Transverse colon (tissue), 4 donors: ENCODE measurements around the gene STXBP5.

Experiments used
- CTCF ChIP-seq, 5 experiments: fragments of 200-600 bp in 3 of 5; fragments of 450-650 bp in 2 of 5; sonication (generic) in 3 of 5; IDR thresholded peaks; 1 replicate in 2 of 5; 2 replicates in 3 of 5; pipeline ENCODE4 v1.5.1; 2016 to 2017; ENCODE audit warnings: antibody characterized with exemption in 5 of 5, inconsistent platforms in 3 of 5, mild to moderate bottlenecking in 2 of 5, moderate library complexity in 1 of 5
- EP300 ChIP-seq: sonication (generic); formaldehyde crosslinking; IDR thresholded peaks from one replicate; pipeline ENCODE4 v1.6.1; 2017; ENCODE audit warnings: antibody characterized with exemption, low read depth
- POLR2A ChIP-seq: fragments of 450-650 bp; IDR thresholded peaks from one replicate; pipeline ENCODE4 v1.6.1; 2016; ENCODE audit warnings: antibody characterized with exemption, mild to moderate bottlenecking, moderate library complexity
- POLR2AphosphoS5 ChIP-seq, 3 donors: sonication (generic); formaldehyde crosslinking; IDR thresholded peaks; one replicate each; pipeline ENCODE4 v1.6.1; 2016; ENCODE audit warnings: antibody characterized with exemption in 3 of 3

DNA sequence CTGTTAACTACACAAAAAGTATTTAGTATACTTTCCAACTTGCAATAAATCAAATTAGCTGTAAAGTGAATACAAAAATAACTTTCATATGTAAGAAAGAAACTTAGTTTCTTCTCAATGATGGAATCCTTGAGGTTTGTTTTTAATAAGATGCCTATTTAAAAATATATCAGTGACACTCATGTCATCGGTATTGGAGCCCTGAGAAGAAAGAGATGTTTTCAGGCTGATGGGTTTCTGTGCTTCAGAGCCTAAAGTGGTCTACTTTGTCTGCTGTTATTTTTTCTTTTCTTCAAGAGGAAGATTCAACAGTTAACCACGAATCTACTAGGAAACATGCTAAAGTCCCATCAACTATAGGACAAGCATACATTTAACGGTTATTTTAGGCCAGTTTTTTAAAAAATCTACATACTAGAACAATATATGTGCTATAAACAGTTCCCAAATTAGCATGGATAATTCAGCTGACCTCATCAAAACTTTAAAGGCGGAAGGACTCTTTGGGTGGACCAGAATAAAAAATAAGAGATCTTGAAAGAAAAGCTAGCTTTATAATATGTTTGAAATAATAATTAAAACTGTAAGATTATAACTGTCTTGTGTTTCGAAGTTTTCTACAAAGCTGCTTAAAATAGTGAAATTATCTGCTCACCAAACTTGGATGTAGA, 157.2 kb downstream of the STXBP5 start:
- TF ChIP-seq EP300: no peak
- TF ChIP-seq CTCF (IDR thresholded peaks at IDR 0.05): no peak
- no peak for TF ChIP-seq POLR2A
- no peak for TF ChIP-seq POLR2AphosphoS5 (IDR thresholded peaks at IDR 0.05)
